GM12875 (cell line): ENCODE results near the gene LRRC27.

Experiments used
- H3K4me3 ChIP-seq: one replicate; pipeline ENCODE4 v1.5.1; 2011; ENCODE audit warnings: low read depth, low read length, control low read depth
- TF ChIP-seq, protein P1 (sequence below): IDR thresholded peaks from 2 replicates; pipeline ENCODE4 v1.5.1; 2011; ENCODE audit warnings: low read depth, mild to moderate bottlenecking, control low read depth, inconsistent platforms, low read length, moderate library complexity, borderline replicate concordance; ENCODE audit not compliant: insufficient read depth

Gene LRRC27

DNA sequence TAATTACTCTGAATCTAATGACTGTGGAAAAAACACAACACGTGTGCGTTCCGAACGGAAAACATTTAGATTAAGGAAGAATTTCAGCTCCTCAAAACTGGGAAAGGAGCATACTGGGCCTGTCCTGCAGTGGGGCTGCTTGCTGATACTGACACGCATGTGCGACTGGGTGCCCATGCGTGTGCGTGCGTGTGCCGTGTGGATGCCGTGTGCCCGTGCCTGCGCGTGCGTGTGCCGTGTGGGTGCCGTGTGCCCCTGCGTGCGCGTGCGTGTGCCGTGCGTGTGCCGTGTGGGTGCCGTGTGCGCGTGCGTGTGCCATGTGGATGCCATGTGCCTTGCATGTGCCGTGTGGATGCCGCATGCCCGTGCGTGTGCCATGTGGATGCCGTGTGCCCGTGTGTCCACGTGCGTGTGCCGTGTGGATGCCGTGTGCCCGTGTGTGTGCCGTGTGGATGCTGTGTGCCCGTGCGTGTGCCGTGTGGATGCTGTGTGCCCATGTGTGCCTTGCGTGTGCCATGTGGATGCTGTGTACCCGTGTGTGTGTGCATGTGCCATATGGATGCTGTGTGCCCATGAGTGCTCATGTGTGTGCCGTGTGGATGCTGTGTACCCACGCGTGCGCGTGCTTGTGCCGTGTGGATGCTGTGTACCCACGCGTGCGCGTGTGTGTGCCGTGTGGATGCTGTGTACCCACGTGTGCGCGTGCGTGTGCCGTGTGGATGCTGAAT is 93.2 kb downstream of the LRRC27 start:
- TF ChIP-seq, protein P1, sequence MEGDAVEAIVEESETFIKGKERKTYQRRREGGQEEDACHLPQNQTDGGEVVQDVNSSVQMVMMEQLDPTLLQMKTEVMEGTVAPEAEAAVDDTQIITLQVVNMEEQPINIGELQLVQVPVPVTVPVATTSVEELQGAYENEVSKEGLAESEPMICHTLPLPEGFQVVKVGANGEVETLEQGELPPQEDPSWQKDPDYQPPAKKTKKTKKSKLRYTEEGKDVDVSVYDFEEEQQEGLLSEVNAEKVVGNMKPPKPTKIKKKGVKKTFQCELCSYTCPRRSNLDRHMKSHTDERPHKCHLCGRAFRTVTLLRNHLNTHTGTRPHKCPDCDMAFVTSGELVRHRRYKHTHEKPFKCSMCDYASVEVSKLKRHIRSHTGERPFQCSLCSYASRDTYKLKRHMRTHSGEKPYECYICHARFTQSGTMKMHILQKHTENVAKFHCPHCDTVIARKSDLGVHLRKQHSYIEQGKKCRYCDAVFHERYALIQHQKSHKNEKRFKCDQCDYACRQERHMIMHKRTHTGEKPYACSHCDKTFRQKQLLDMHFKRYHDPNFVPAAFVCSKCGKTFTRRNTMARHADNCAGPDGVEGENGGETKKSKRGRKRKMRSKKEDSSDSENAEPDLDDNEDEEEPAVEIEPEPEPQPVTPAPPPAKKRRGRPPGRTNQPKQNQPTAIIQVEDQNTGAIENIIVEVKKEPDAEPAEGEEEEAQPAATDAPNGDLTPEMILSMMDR: no peak
- no peak overlapping the region for H3K4me3 ChIP-seq

DNA sequence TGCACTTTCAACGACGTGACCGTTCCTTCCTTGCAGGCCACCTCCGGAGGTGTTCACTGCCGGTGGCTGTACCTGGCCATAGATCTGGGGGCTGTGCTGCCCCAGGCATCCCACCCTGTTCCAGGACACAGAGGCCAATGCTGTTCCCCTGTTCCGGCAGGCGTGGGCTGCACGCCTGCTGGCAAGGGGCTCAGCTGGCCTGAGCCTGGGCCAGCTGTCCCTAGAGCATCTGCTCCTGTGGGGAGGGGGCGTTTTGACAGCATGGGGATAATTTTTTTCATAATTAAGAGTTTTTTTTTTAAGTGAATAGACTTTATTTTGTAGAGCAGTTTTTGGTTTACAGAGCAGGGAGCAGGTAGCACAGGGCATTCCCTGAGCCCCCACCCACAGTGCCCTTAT is 93.8 kb downstream of the LRRC27 start:
- H3K4me3 ChIP-seq: no peak overlapping the region
- TF ChIP-seq, protein P1: no peak

DNA sequence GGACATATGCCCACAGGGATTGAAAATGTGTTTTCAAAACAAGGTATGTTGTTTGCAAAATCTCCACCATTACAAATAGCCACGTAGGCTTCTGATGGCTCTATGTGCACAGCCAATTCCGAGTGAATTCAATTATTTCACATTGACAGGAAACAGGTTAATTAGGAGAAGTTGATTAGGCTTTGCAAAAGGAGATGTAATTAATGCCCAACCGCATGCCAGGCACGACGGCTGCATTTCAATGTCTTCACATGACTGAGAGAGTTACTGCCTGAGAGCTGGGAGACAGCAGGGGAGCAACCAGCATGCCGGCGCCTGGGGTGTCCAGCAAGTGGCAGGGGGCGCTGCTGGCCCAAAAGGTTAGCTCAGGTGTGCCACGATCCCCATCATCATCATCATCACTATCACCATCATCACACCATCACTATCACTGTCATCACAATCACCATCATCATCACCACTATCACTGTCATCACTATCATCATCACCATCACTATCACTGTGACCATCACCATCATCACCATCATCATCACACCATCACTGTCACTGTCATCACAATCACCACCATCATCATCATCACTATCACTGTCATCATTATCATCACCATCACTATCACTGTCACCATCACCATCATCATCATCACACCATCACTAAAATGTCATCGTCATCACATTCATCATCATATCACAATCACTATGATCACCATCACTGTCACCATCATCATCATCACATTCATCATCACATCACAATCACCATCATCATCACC is 95.2 kb downstream of the LRRC27 start:
- H3K4me3 ChIP-seq: no peak overlapping the region
- TF ChIP-seq, protein P1: no peak

GRCh38 chr10:132427939-132428367 is 96.0 kb downstream of the LRRC27 start:
- TF ChIP-seq, protein P1: no peak
- H3K4me3 ChIP-seq: no peak overlapping the region

- H3K4me3 ChIP-seq: no peak overlapping the region
- TF ChIP-seq, protein P1: no peak
Observed at GRCh38 chr10:132428486-132428995, 96.5 kb downstream of the LRRC27 start.
